ENCODE data around the gene GNG3. TPM values are rescaled to one million over a fixed set of nuclear protein-coding genes. Genes with fewer than 3 reads are reported as not detected.

Gene GNG3
- total RNA-seq, 1 donor from 2014 or later: not detected

- Histone ChIP-seq H3K27ac (ENCODE audit: low read depth, low read length) (no peak overlapping the region), H3K9ac (ENCODE audit: low read depth in 1 of 3, low read length in 3 of 3) (no peak overlapping the region), H3K9me3 (ENCODE audit: control insufficient read depth in 3 of 3, low read length in 3 of 3) (no peaks in the 10 kb centered on the region), H3K4me3 (ENCODE audit: low read length in 3 of 3) (no peak overlapping the region), H3K36me3 (ENCODE audit: control insufficient read depth in 3 of 3, insufficient read depth in 3 of 3, low read length in 3 of 3) (peaks cover 50 to 77% (median 75%) of the 10 kb centered on the region in 3 donors), H3K27me3 (ENCODE audit: control insufficient read depth in 3 of 3, insufficient read depth in 3 of 3, low read length in 3 of 3) (no peaks in the 10 kb centered on the region), H3K4me1 (ENCODE audit: control insufficient read depth in 3 of 3, insufficient read depth in 3 of 3, low read length in 3 of 3) (peaks cover 4 to 8% (median 6%) of the 10 kb centered on the region in 3 donors)
Measured at GRCh38 chr11:62715150-62716130, 8.0 kb downstream of the GNG3 start.

GRCh38 chr11:62716206-62716605 is 8.7 kb downstream of the GNG3 start:
- Histone ChIP-seq H3K4me3 (ENCODE audit: low read length in 3 of 3) (no peak overlapping the region), H3K36me3 (ENCODE audit: control insufficient read depth in 3 of 3, insufficient read depth in 3 of 3, low read length in 3 of 3) (peaks cover 52 to 81% (median 80%) of the 10 kb centered on the region in 3 donors), H3K9me3 (ENCODE audit: control insufficient read depth in 3 of 3, low read length in 3 of 3) (no peaks in the 10 kb centered on the region), H3K27me3 (ENCODE audit: control insufficient read depth in 3 of 3, insufficient read depth in 3 of 3, low read length in 3 of 3) (no peaks in the 10 kb centered on the region), H3K4me1 (ENCODE audit: control insufficient read depth in 3 of 3, insufficient read depth in 3 of 3, low read length in 3 of 3) (peaks cover 0 to 5% (median 3%) of the 10 kb centered on the region in 3 donors), H3K9ac (ENCODE audit: low read depth in 1 of 3, low read length in 3 of 3) (no peak overlapping the region), H3K27ac (ENCODE audit: low read depth, low read length) (no peak overlapping the region)

- Histone ChIP-seq H3K4me3 (ENCODE audit: low read length in 3 of 3) (no peak overlapping the region), H3K27me3 (ENCODE audit: control insufficient read depth in 3 of 3, insufficient read depth in 3 of 3, low read length in 3 of 3) (no peaks in the 10 kb centered on the region), H3K27ac (ENCODE audit: low read depth, low read length) (no peak overlapping the region), H3K36me3 (ENCODE audit: control insufficient read depth in 3 of 3, insufficient read depth in 3 of 3, low read length in 3 of 3) (peaks cover 58 to 87% (median 82%) of the 10 kb centered on the region in 3 donors), H3K9me3 (ENCODE audit: control insufficient read depth in 3 of 3, low read length in 3 of 3) (no peaks in the 10 kb centered on the region), H3K9ac (ENCODE audit: low read depth in 1 of 3, low read length in 3 of 3) (peak overlapping the region in 1 of 3 donors; percentile 38), H3K4me1 (ENCODE audit: control insufficient read depth in 3 of 3, insufficient read depth in 3 of 3, low read length in 3 of 3) (peaks cover 0 to 5% (median 3%) of the 10 kb centered on the region in 3 donors)
Measured at GRCh38 chr11:62716816-62717215, 9.3 kb downstream of the GNG3 start.

GRCh38 chr11:62719302-62719978 is 12.0 kb downstream of the GNG3 start:
- H3K27me3 ChIP-seq (ENCODE audit: control insufficient read depth in 3 of 3, insufficient read depth in 3 of 3, low read length in 3 of 3): no peaks in the 10 kb centered on the region
- no peaks in the 10 kb centered on the region for H3K9me3 ChIP-seq (ENCODE audit: control insufficient read depth in 3 of 3, low read length in 3 of 3)
- H3K36me3 ChIP-seq (ENCODE audit: control insufficient read depth in 3 of 3, insufficient read depth in 3 of 3, low read length in 3 of 3): peaks cover 63 to 85% (median 83%) of the 10 kb centered on the region in 3 donors

GRCh38 chr11:62721994-62722393 is 14.5 kb downstream of the GNG3 start:
- H3K4me3 ChIP-seq (ENCODE audit: low read length in 3 of 3): no peak overlapping the region
- H3K36me3 ChIP-seq (ENCODE audit: control insufficient read depth in 3 of 3, insufficient read depth in 3 of 3, low read length in 3 of 3): peaks cover 53 to 62% (median 60%) of the 10 kb centered on the region in 3 donors
- no peak overlapping the region for H3K9ac ChIP-seq (ENCODE audit: low read depth in 1 of 3, low read length in 3 of 3)
- peaks cover 24 to 29% (median 24%) of the 10 kb centered on the region in 3 donors for H3K4me1 ChIP-seq (ENCODE audit: control insufficient read depth in 3 of 3, insufficient read depth in 3 of 3, low read length in 3 of 3)
- no peaks in the 10 kb centered on the region for H3K27me3 ChIP-seq (ENCODE audit: control insufficient read depth in 3 of 3, insufficient read depth in 3 of 3, low read length in 3 of 3)
- H3K27ac ChIP-seq (ENCODE audit: low read depth, low read length): no peak overlapping the region
- H3K9me3 ChIP-seq (ENCODE audit: control insufficient read depth in 3 of 3, low read length in 3 of 3): no peaks in the 10 kb centered on the region

More at GRCh38 chr11:62719302-62719978, 12.0 kb downstream of the GNG3 start:
- H3K27ac ChIP-seq (ENCODE audit: low read depth, low read length): no peak overlapping the region
- peaks cover 8 to 11% (median 10%) of the 10 kb centered on the region in 3 donors for H3K4me1 ChIP-seq (ENCODE audit: control insufficient read depth in 3 of 3, insufficient read depth in 3 of 3, low read length in 3 of 3)
- no peak overlapping the region for H3K9ac ChIP-seq (ENCODE audit: low read depth in 1 of 3, low read length in 3 of 3)
- H3K4me3 ChIP-seq (ENCODE audit: low read length in 3 of 3): no peak overlapping the region

- no peaks in the 10 kb centered on the region for H3K27me3 ChIP-seq (ENCODE audit: control insufficient read depth in 3 of 3, insufficient read depth in 3 of 3, low read length in 3 of 3)
- no peak overlapping the region for H3K27ac ChIP-seq (ENCODE audit: low read depth, low read length)
- H3K9me3 ChIP-seq (ENCODE audit: control insufficient read depth in 3 of 3, low read length in 3 of 3): no peaks in the 10 kb centered on the region
- H3K4me1 ChIP-seq (ENCODE audit: control insufficient read depth in 3 of 3, insufficient read depth in 3 of 3, low read length in 3 of 3): peaks cover 24 to 40% (median 24%) of the 10 kb centered on the region in 3 donors
- peaks cover 42 to 45% (median 43%) of the 10 kb centered on the region in 3 donors for H3K36me3 ChIP-seq (ENCODE audit: control insufficient read depth in 3 of 3, insufficient read depth in 3 of 3, low read length in 3 of 3)
- H3K9ac ChIP-seq (ENCODE audit: low read depth in 1 of 3, low read length in 3 of 3): peak overlapping the region in 2 of 3 donors; percentile 90 to 97
- no peak overlapping the region for H3K4me3 ChIP-seq (ENCODE audit: low read length in 3 of 3)
Measured at GRCh38 chr11:62724171-62724570, 16.7 kb downstream of the GNG3 start.

GRCh38 chr11:62725646-62726045 is 18.2 kb downstream of the GNG3 start:
- Histone ChIP-seq H3K4me1 (ENCODE audit: control insufficient read depth in 3 of 3, insufficient read depth in 3 of 3, low read length in 3 of 3) (peaks cover 29 to 50% (median 32%) of the 10 kb centered on the region in 3 donors), H3K4me3 (ENCODE audit: low read length in 3 of 3) (peak overlapping the region; percentile 88 to 97 (median 95)), H3K36me3 (ENCODE audit: control insufficient read depth in 3 of 3, insufficient read depth in 3 of 3, low read length in 3 of 3) (peaks cover 31 to 34% (median 31%) of the 10 kb centered on the region in 3 donors), H3K27me3 (ENCODE audit: control insufficient read depth in 3 of 3, insufficient read depth in 3 of 3, low read length in 3 of 3) (no peaks in the 10 kb centered on the region), H3K27ac (ENCODE audit: low read depth, low read length) (peak overlapping the region; percentile 93), H3K9me3 (ENCODE audit: control insufficient read depth in 3 of 3, low read length in 3 of 3) (no peaks in the 10 kb centered on the region), H3K9ac (ENCODE audit: low read depth in 1 of 3, low read length in 3 of 3) (peak overlapping the region; percentile 90 to 98 (median 97))

- Histone ChIP-seq H3K9ac (ENCODE audit: low read depth in 1 of 3, low read length in 3 of 3) (peak overlapping the region; percentile 90 to 98 (median 97)), H3K4me3 (ENCODE audit: low read length in 3 of 3) (peak overlapping the region; percentile 88 to 97 (median 95)), H3K4me1 (ENCODE audit: control insufficient read depth in 3 of 3, insufficient read depth in 3 of 3, low read length in 3 of 3) (peaks cover 33 to 55% (median 36%) of the 10 kb centered on the region in 3 donors), H3K9me3 (ENCODE audit: control insufficient read depth in 3 of 3, low read length in 3 of 3) (no peaks in the 10 kb centered on the region), H3K27ac (ENCODE audit: low read depth, low read length) (peak overlapping the region; percentile 93), H3K36me3 (ENCODE audit: control insufficient read depth in 3 of 3, insufficient read depth in 3 of 3, low read length in 3 of 3) (peaks cover 24 to 31% (median 27%) of the 10 kb centered on the region in 3 donors), H3K27me3 (ENCODE audit: control insufficient read depth in 3 of 3, insufficient read depth in 3 of 3, low read length in 3 of 3) (no peaks in the 10 kb centered on the region)
Measured at GRCh38 chr11:62726156-62726914, 18.9 kb downstream of the GNG3 start.

GRCh38 chr11:62726915-62727164 is 19.4 kb downstream of the GNG3 start:
- H3K36me3 ChIP-seq (ENCODE audit: control insufficient read depth in 3 of 3, insufficient read depth in 3 of 3, low read length in 3 of 3): peaks cover 19 to 27% (median 22%) of the 10 kb centered on the region in 3 donors
- peak overlapping the region; percentile 90 to 98 (median 97) for H3K9ac ChIP-seq (ENCODE audit: low read depth in 1 of 3, low read length in 3 of 3)
- peaks cover 33 to 55% (median 36%) of the 10 kb centered on the region in 3 donors for H3K4me1 ChIP-seq (ENCODE audit: control insufficient read depth in 3 of 3, insufficient read depth in 3 of 3, low read length in 3 of 3)
- H3K27me3 ChIP-seq (ENCODE audit: control insufficient read depth in 3 of 3, insufficient read depth in 3 of 3, low read length in 3 of 3): no peaks in the 10 kb centered on the region
- peak overlapping the region; percentile 88 to 97 (median 95) for H3K4me3 ChIP-seq (ENCODE audit: low read length in 3 of 3)
- H3K9me3 ChIP-seq (ENCODE audit: control insufficient read depth in 3 of 3, low read length in 3 of 3): no peaks in the 10 kb centered on the region
- H3K27ac ChIP-seq (ENCODE audit: low read depth, low read length): peak overlapping the region; percentile 93
